ENCODE measurements around the gene PPM1F. TPM values are rescaled to one million over a fixed set of nuclear protein-coding genes. Genes with fewer than 3 reads are reported as not detected.

PPM1F gene
- total RNA-seq, 1 donor from 2014 or later = 17.5 TPM

- Histone ChIP-seq H3K9me3 (replicated peaks) (no peaks in the 10 kb centered on the region), H3K4me3 (peak overlapping the region; percentile 80), H3K27me3 (ENCODE audit: low read depth) (no peaks in the 10 kb centered on the region), H3K36me3 (peaks cover 13% of the 10 kb centered on the region), H3K27ac (replicated peaks) (peak overlapping the region; percentile 98), H3K4me1 (peaks cover 84% of the 10 kb centered on the region)
- no peak for DNase-seq
- intact Hi-C loops (cut with micrococcal nuclease) = no loop called here
- TF ChIP-seq CTCF (IDR thresholded peaks at IDR 0.05; ENCODE audit: borderline replicate concordance) = no peak
These were observed 3.1 kb downstream of the PPM1F start for GRCh38 chr22:21949569-21949918.

- intact Hi-C loops (cut with micrococcal nuclease) = no loop called here
These were observed 3.7 kb downstream of the PPM1F start for GRCh38 chr22:21948824-21949568.

GRCh38 chr22:21948390-21948789 is 4.3 kb downstream of the PPM1F start:
- Histone ChIP-seq H3K27me3 (ENCODE audit: low read depth) (no peaks in the 10 kb centered on the region), H3K4me1 (peaks cover 95% of the 10 kb centered on the region), H3K27ac (replicated peaks) (peak overlapping the region; percentile 98), H3K36me3 (peaks cover 18% of the 10 kb centered on the region), H3K9me3 (replicated peaks) (no peaks in the 10 kb centered on the region), H3K4me3 (no peak overlapping the region)
- TF ChIP-seq CTCF (IDR thresholded peaks at IDR 0.05; ENCODE audit: borderline replicate concordance) = no peak
- intact Hi-C loops (cut with micrococcal nuclease) = no loop called here
- DNase-seq = no peak

More at GRCh38 chr22:21948824-21949568, 3.7 kb downstream of the PPM1F start:
- Histone ChIP-seq H3K27me3 (ENCODE audit: low read depth) (no peaks in the 10 kb centered on the region), H3K9me3 (replicated peaks) (no peaks in the 10 kb centered on the region), H3K4me1 (peaks cover 89% of the 10 kb centered on the region), H3K4me3 (peak overlapping the region; percentile 80), H3K27ac (replicated peaks) (peak overlapping the region; percentile 98), H3K36me3 (peaks cover 18% of the 10 kb centered on the region)
- DNase-seq = no peak
- no peak for TF ChIP-seq CTCF (IDR thresholded peaks at IDR 0.05; ENCODE audit: borderline replicate concordance)

GRCh38 chr22:21947040-21948014 is 5.3 kb downstream of the PPM1F start:
- intact Hi-C loops (cut with micrococcal nuclease) = no loop called here
- Histone ChIP-seq H3K27ac (replicated peaks) (peak overlapping the region; percentile 98), H3K27me3 (ENCODE audit: low read depth) (no peaks in the 10 kb centered on the region), H3K4me1 (peaks cover 98% of the 10 kb centered on the region), H3K4me3 (no peak overlapping the region), H3K9me3 (replicated peaks) (no peaks in the 10 kb centered on the region), H3K36me3 (peaks cover 18% of the 10 kb centered on the region)
- TF ChIP-seq CTCF (IDR thresholded peaks at IDR 0.05; ENCODE audit: borderline replicate concordance) = peak; percentile 62
- DNase-seq = no peak

- intact Hi-C loops (cut with micrococcal nuclease) = no loop called here
- Histone ChIP-seq H3K27me3 (ENCODE audit: low read depth) (no peaks in the 10 kb centered on the region), H3K4me3 (no peak overlapping the region), H3K4me1 (peaks cover 98% of the 10 kb centered on the region), H3K27ac (replicated peaks) (peak overlapping the region; percentile 98), H3K9me3 (replicated peaks) (no peaks in the 10 kb centered on the region), H3K36me3 (peaks cover 18% of the 10 kb centered on the region)
- no peak for DNase-seq
- no peak for TF ChIP-seq CTCF (IDR thresholded peaks at IDR 0.05; ENCODE audit: borderline replicate concordance)
These were observed 6.3 kb downstream of the PPM1F start for GRCh38 chr22:21946262-21946925.
